ENCODE measurements around the gene DPP6.
"Not testable (repeated sequence)": the region's sequence is repeated elsewhere in the genome, so short reads cannot be mapped to it uniquely, and the experiment has no call there.

DPP6 gene

DNA sequence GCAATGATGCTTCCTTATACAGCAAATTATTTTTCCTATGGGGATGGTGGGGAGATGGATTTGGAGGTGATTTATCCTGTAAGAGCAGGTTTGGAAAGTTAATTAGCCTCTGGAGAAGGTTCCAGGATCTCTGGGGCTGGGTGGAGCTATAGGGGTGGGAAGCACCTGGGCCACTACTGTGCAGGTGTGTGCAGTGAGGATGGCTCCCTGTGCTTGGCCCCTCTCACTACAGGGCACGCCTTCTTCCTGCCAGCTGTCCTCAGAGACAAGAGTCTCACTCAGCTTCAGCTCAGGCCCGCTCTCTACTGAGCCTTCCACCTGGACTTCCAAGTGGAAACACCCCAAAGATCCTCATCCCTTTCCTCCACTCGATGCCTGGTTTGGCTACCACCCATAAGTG, 111.4 kb downstream of the DPP6 start:
- H3K4me3 ChIP-seq (ENCODE audit: low read length, poor library complexity, severe bottlenecking); H3F3A ChIP-seq (ENCODE audit: low read depth); H3K4me2 ChIP-seq (ENCODE audit: low read depth, low read length, poor library complexity, severe bottlenecking); H3K9me3 ChIP-seq (ENCODE audit: insufficient read depth, low read depth, low read length); H3K79me2 ChIP-seq (ENCODE audit: insufficient read depth, low read length); H3K4me1 ChIP-seq (ENCODE audit: insufficient read depth, low read length, poor library complexity, severe bottlenecking); H3K27me3 ChIP-seq (ENCODE audit: insufficient read depth, low read length, poor library complexity, severe bottlenecking); H2AFZ ChIP-seq (ENCODE audit: low read length); H3K36me3 ChIP-seq (ENCODE audit: insufficient read depth, low read length); H4K20me1 ChIP-seq (ENCODE audit: insufficient read depth, low read length, poor library complexity, severe bottlenecking); H3K9ac ChIP-seq (ENCODE audit: low read depth, low read length, poor library complexity, severe bottlenecking); H3K9me2 ChIP-seq (replicated peaks; ENCODE audit: low read depth, low read length): not testable (repeated sequence)

DNA sequence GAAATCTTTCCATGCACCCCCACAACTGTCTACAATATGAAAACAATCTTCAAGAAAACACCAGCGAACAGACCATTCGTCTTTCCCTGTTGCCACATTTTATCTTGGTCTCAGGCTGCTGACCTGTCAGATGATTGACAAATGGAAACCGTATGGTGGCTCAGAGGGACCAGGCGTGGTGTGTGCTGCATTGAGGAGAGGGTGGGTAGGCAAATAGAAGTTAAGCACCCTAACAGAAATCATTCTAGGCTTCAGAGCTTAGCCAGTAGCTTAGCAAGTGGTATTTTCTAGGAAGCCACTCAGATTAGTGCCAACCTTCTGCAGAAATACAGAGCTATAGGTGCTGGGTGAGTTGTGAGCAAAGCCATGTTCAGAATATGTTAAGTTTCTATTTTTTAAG, 114.9 kb downstream of the DPP6 start:
- TF ChIP-seq EZH2phosphoT487 (IDR thresholded peaks at IDR 0.05; ENCODE audit: borderline replicate concordance) (no peak), CTCF (conservative IDR thresholded peaks at IDR 0.05; ENCODE audit: low read length) (no peak)
- no peaks in the 10 kb centered on the region for H4K20me1 ChIP-seq (ENCODE audit: insufficient read depth, low read length, poor library complexity, severe bottlenecking)
- H3K4me2 ChIP-seq (ENCODE audit: low read depth, low read length, poor library complexity, severe bottlenecking): no peak overlapping the region
- no peaks in the 10 kb centered on the region for H3K9me2 ChIP-seq (replicated peaks; ENCODE audit: low read depth, low read length)
- no peak overlapping the region for H3K4me3 ChIP-seq (ENCODE audit: low read length, poor library complexity, severe bottlenecking)
- no peaks in the 10 kb centered on the region for H3K36me3 ChIP-seq (ENCODE audit: insufficient read depth, low read length)
- H3K27me3 ChIP-seq (ENCODE audit: insufficient read depth, low read length, poor library complexity, severe bottlenecking): no peaks in the 10 kb centered on the region
- H3K9me3 ChIP-seq (ENCODE audit: insufficient read depth, low read depth, low read length): no peaks in the 10 kb centered on the region
- H3K4me1 ChIP-seq (ENCODE audit: insufficient read depth, low read length, poor library complexity, severe bottlenecking): no peaks in the 10 kb centered on the region
- no peaks in the 10 kb centered on the region for H3F3A ChIP-seq (ENCODE audit: low read depth)
- no peak overlapping the region for H2AFZ ChIP-seq (ENCODE audit: low read length)
- H3K79me2 ChIP-seq (ENCODE audit: insufficient read depth, low read length): no peaks in the 10 kb centered on the region
- no peak overlapping the region for H3K9ac ChIP-seq (ENCODE audit: low read depth, low read length, poor library complexity, severe bottlenecking)

DNA sequence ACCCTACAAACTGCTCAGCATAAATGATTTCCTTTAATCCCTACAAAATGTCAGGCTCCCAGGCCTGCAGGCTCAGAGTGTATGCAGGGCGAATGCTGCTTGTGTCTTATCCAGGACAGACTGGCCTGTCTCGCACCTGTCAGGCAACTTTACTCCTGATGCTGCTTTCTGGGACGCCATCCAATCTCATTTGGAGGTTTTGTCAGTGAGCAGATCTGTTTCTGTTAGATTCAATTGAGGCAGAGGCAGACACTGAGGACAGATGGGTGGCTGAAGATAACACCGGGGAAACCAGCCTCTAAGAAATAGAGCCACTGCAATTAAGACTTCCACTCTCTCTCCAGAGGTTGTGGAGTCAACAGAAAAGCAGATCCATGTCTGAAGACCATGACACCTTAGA, 115.6 kb downstream of the DPP6 start:
- Histone ChIP-seq H3K36me3 (ENCODE audit: insufficient read depth, low read length) (no peaks in the 10 kb centered on the region), H3K4me3 (ENCODE audit: low read length, poor library complexity, severe bottlenecking) (no peak overlapping the region), H3K9ac (ENCODE audit: low read depth, low read length, poor library complexity, severe bottlenecking) (no peak overlapping the region), H3F3A (ENCODE audit: low read depth) (no peaks in the 10 kb centered on the region), H3K27me3 (ENCODE audit: insufficient read depth, low read length, poor library complexity, severe bottlenecking) (no peaks in the 10 kb centered on the region), H3K79me2 (ENCODE audit: insufficient read depth, low read length) (no peaks in the 10 kb centered on the region), H2AFZ (ENCODE audit: low read length) (no peak overlapping the region), H3K4me2 (ENCODE audit: low read depth, low read length, poor library complexity, severe bottlenecking) (no peak overlapping the region), H3K4me1 (ENCODE audit: insufficient read depth, low read length, poor library complexity, severe bottlenecking) (no peaks in the 10 kb centered on the region), H3K9me3 (ENCODE audit: insufficient read depth, low read depth, low read length) (no peaks in the 10 kb centered on the region), H4K20me1 (ENCODE audit: insufficient read depth, low read length, poor library complexity, severe bottlenecking) (no peaks in the 10 kb centered on the region), H3K9me2 (replicated peaks; ENCODE audit: low read depth, low read length) (no peaks in the 10 kb centered on the region)
- TF ChIP-seq EZH2phosphoT487 (IDR thresholded peaks at IDR 0.05; ENCODE audit: borderline replicate concordance) (no peak), CTCF (conservative IDR thresholded peaks at IDR 0.05; ENCODE audit: low read length) (no peak)

GRCh38 chr7:154171422-154171821, 119.2 kb downstream of the DPP6 start:
- Histone ChIP-seq H3K79me2 (ENCODE audit: insufficient read depth, low read length) (no peaks in the 10 kb centered on the region), H3K4me2 (ENCODE audit: low read depth, low read length, poor library complexity, severe bottlenecking) (no peak overlapping the region), H3K27me3 (ENCODE audit: insufficient read depth, low read length, poor library complexity, severe bottlenecking) (no peaks in the 10 kb centered on the region), H4K20me1 (ENCODE audit: insufficient read depth, low read length, poor library complexity, severe bottlenecking) (no peaks in the 10 kb centered on the region), H3K36me3 (ENCODE audit: insufficient read depth, low read length) (no peaks in the 10 kb centered on the region), H3K9me3 (ENCODE audit: insufficient read depth, low read depth, low read length) (peaks cover 4% of the 10 kb centered on the region; the same call in 1 of the 2 replicates), H3F3A (ENCODE audit: low read depth) (no peaks in the 10 kb centered on the region), H3K4me3 (ENCODE audit: low read length, poor library complexity, severe bottlenecking) (no peak overlapping the region), H3K9ac (ENCODE audit: low read depth, low read length, poor library complexity, severe bottlenecking) (no peak overlapping the region), H3K9me2 (replicated peaks; ENCODE audit: low read depth, low read length) (no peaks in the 10 kb centered on the region), H2AFZ (ENCODE audit: low read length) (no peak overlapping the region), H3K4me1 (ENCODE audit: insufficient read depth, low read length, poor library complexity, severe bottlenecking) (no peaks in the 10 kb centered on the region)
- TF ChIP-seq EZH2phosphoT487 (IDR thresholded peaks at IDR 0.05; ENCODE audit: borderline replicate concordance) (no peak), CTCF (conservative IDR thresholded peaks at IDR 0.05; ENCODE audit: low read length) (no peak)

Measured in Loucy (cell line).